ENCODE measurements around the gene ITGA7.
A peak's percentile ranks its signal among the peaks of the same experiment; 100 is the strongest.

Gene ITGA7

DNA sequence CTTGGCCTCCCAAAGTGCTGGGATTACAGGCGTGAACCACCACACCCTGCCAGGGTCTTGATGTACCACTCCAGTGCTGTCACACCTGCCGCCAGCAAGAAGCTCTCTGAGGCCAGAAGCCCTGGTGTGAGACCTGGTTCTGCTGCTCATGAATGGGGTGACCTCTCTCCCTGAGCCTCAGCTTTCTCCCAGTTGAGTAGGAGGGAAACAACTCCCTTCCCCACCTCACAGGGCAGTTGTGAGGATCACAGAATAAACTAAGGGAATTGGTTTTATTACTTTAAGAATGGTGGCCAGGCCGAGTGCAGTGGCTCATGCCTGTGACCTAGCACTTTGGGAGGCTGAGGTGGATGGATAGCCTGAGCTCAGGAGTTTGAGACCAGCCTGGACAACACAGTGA lies 26.9 kb upstream of the ITGA7 start:
- no peak for DNase-seq

DNA sequence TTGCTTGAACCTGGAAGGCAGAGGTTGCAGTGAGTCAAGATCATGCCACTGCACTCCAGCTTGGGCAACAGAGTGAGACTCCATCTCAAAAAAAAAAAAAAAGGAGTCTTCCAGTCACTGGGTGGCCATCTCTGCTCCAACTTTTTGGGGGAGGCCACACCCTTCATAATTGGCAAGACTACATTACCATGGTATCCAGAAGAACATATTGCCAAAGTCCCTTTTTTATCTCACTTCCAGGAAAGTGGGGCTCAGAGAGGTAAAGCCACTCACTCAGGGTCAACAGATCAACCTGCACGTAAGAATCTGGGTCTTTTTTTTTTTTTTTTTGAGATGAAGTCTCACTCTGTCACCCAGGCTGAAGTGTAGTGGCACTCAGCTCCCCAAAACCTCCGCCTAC lies 26.2 kb upstream of the ITGA7 start:
- no peak for DNase-seq

DNA sequence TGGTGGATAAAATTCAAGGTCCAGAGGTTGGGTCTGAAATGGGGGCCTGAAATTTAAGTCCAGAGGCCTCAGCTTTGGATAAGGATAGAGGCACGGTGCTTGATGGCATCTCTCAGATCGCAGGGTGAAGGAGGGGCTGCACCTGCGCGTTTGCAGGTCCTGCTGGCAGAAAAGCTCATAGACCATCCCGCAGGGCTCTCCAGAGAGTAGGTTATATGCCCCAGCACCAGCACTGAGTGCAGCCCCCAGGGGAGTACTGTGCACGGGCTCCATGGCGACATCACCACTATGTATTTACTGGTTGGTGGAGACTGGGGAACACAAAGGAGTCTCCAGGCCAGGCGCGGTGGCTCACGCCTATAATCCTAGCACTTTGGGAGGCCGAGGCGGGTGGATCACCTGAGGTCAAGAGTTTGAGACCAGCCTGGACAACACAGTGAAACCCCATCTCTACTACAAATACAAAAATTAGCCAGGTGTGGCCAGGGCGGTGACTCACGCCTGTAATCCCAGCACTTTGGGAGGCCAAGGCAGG lies 25.4 kb upstream of the ITGA7 start:
- DNase-seq, result no peak

- DNase-seq, result no peak
Measured at GRCh38 chr12:55732288-55732687, 24.6 kb upstream of the ITGA7 start.

GRCh38 chr12:55729819-55730818 lies 22.4 kb upstream of the ITGA7 start:
- peak in 1 of 2 experiments; percentile 6 for DNase-seq

GRCh38 chr12:55728939-55729818 lies 21.5 kb upstream of the ITGA7 start, which contains the start of gene CD63:
Gene CD63, minus strand, starts transcription at chr12:55729009. Its CDS starts 668 bp downstream, at chr12:55728341.
- DNase-seq, result peak; percentile 23 to 75

- no peak for DNase-seq
Measured at GRCh38 chr12:55728186-55728938, 20.7 kb upstream of the ITGA7 start.

DNA sequence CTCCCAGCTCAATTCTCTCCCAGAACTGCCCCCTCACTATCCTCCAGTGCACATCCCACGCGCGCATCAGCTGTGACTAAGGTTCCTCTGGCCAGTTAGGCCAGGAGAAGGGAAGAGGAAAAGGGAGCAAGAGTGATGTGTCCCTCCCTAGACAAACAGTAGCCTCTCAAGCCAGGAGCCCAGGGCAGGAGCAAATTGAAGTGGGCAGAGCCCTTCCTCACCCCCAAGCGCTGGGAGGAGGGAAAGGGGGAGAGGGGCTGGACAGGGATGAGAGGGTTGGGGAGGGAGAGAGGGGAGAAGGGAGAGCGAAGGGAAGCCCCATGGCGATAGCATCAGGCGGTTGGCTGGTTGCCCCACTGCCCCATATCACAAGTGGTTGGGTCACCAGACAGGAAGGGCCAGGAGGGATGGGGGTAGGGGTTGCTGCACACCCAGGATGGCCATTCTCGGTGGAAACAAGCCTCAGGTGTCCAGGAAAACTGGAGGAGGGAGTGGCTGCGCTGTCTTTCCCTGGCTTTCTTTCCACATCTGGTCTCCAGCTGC lies 20.0 kb upstream of the ITGA7 start:
- DNase-seq, result no peak

- DNase-seq, result no peak
Measured at GRCh38 chr12:55726971-55727370, 19.3 kb upstream of the ITGA7 start.

DNA sequence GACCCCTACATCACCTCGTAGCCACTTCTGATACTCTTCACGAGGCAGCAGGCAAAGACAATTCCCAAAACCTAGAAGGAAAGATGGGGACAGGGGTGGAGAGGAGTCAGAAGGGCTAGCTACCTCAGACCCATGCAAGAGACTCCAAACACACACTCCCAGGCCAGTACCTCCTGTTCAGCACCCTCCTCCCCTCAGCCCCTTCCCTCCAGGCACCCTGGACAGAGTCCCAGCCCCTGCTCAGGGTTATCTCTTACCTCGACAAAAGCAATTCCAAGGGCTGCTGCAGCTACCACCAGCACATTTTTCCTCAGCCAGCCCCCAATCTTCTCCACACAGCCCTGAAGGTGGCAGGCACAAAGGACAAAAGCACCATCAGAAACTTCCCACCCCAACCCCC lies 17.9 kb upstream of the ITGA7 start:
- DNase-seq, result no peak

GRCh38 chr12:55724940-55725309 lies 17.2 kb upstream of the ITGA7 start:
- no peak for DNase-seq

- DNase-seq, result no peak
Measured at GRCh38 chr12:55724226-55724939, 16.7 kb upstream of the ITGA7 start.

DNA sequence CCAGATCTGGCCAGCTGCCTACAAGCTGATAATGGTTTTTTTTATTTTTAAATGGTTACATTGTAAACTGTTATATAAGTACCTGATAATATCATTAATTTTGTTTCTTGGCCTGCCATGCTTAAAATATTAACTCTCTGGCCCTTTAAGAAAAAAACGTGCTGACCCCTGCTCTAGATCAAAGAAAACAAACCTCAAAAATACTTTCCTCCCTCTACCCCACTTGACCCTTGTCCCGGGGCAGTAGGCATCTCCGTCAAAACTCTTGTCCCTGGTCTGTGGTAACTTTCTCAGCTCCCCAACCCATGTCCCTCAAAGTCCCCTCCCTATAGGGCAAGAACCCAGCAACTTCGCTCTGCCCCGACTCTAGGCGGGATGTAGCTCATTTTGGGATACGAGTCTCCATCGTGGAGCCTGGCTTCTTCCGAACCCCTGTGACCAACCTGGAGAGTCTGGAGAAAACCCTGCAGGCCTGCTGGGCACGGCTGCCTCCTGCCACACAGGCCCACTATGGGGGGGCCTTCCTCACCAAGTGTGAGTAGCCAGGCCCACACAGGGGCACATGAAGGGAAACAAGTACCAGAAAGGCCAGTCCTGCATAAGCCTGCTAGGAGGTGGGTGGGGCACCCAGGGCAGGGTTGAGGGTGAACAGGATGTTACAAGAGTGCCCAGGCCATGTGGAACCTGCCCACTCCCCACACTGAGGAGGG lies 16.0 kb upstream of the ITGA7 start:
- DNase-seq, result no peak

- DNase-seq, result no peak
Measured at GRCh38 chr12:55722948-55723347, 15.2 kb upstream of the ITGA7 start.

- no peak for DNase-seq
Measured at GRCh38 chr12:55721601-55722213, 14.0 kb upstream of the ITGA7 start.

- DNase-seq, result no peak
Measured at GRCh38 chr12:55720894-55721444, 13.3 kb upstream of the ITGA7 start.

- no peak for DNase-seq
Measured at GRCh38 chr12:55720071-55720564, 12.4 kb upstream of the ITGA7 start, which contains the start of gene RDH5. Gene RDH5, plus strand, starts transcription at chr12:55720393. Its CDS starts 792 bp downstream, at chr12:55721185.

GRCh38 chr12:55719371-55719770 lies 11.7 kb upstream of the ITGA7 start:
- no peak for DNase-seq

DNA sequence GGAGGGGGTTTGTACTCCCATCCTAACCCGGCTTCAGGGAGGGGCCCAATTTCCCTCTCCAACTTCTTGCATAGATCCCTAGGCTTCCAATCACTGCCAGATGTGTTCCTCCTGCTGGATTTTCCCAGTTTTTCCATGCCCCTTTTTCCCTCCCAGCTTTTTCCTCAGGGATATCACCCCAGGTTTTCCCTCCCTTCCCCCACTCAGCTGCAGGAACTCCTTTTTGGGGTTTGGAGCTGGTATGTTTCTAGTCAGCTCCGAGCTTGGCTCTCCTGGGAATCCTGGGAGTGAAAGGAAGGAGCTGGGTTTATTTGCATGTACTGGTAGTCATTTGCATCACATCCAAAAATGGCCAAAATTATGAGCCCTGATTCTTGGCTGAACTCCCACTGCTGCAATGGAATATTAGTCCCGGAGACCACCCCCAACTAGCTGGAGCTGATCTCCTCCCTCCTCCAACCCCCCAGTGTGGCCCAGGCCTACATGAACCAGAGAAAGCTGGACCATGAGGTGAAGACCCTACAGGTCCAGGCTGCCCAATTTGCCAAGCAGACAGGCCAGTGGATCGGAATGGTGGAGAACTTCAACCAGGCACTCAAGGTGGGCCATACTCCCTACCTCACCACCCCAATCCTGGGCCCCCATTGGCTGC lies 11.0 kb upstream of the ITGA7 start:
- no peak for DNase-seq
